ENCODE data around the gene IMPA2.
"Not testable (repeated sequence)": the region's sequence is repeated elsewhere in the genome, so short reads cannot be mapped to it uniquely, and the experiment has no call there.

The IMPA2 gene

GRCh38 chr18:11963991-11964484 is 17.3 kb upstream of the IMPA2 start:
- no peak for DNase-seq (ENCODE audit: low read depth)

DNA sequence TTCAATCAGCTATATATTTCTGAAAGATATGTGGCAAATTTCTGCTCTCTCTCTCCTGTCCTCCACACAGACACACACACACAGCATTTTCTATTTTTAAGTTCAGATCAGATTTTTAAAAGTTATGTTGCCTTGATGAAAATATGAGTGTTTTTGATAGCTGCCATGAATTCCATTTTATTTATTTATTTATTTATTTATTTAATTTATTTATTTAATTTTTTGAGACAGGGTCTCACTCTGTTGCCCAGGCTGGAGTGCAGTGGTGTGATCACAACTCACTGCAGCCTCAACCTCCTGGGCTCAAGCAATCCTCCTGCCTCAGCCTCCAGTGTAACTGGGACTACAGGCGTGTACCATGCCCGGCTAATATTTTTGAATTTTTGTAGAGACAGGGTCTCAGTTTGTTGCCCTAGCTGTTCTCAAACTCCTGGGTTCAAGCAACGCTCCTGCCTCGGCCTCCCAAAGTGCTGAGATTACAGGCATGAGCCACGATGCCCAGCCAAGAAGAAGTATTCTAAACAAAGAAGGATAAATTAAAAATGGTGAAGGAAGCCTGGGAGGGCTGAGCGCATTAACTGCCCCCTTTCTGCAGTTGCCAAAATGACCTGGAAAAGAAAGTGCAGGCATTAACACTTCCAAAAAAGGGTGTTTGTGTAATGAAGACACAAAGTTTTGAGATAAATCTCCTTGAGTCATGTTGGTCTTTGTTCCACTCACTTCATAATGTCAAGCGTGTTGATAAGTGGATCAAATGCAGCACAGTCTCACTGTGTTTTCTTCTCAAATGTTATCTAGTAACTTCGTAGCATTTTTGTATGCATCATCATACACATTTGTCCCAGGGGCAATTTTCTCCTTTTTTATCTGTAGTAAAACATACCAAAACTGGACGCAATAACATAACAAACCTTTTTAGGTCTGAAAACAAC is 11.1 kb upstream of the IMPA2 start:
- no peak for DNase-seq (ENCODE audit: low read depth)

GRCh38 chr18:11970836-11971226 is 10.5 kb upstream of the IMPA2 start:
- DNase-seq (ENCODE audit: low read depth): not testable (repeated sequence)

GRCh38 chr18:11972371-11973174 is 8.7 kb upstream of the IMPA2 start:
- no peak for DNase-seq (ENCODE audit: low read depth)

DNA sequence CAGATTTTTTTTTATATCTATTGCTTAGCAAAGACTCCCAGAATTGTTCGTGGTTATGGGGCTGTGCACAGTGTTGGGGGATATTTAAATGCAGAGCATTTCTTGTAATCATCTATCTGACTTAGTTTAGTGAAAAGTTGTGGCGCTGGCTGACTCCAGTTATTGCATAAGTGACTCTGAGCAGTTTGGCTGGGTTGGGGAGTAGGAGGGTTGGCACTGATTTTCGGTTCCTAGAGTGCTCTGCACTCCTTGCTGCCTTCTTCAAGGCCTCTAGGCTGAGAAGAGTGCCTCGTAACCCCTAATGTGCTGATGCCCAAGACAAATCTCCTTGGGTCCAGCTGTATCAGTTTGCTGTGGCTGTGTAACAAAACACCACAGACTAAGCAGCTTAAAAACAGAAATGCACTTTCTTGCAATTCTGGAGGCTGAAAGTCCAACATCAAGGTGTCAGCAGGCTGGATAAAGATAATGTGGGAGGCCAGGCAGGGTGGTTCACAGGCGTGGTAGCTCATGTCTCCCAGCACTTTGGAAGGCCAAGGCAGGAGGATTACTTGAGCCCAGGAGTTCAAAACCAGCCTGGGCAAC is 6.5 kb upstream of the IMPA2 start:
- DNase-seq (ENCODE audit: low read depth): no peak

GRCh38 chr18:11975723-11976122 is 5.6 kb upstream of the IMPA2 start:
- DNase-seq (ENCODE audit: low read depth): no peak

- no peak for DNase-seq (ENCODE audit: low read depth)
Observed at GRCh38 chr18:11976315-11977152, 4.8 kb upstream of the IMPA2 start.

DNA sequence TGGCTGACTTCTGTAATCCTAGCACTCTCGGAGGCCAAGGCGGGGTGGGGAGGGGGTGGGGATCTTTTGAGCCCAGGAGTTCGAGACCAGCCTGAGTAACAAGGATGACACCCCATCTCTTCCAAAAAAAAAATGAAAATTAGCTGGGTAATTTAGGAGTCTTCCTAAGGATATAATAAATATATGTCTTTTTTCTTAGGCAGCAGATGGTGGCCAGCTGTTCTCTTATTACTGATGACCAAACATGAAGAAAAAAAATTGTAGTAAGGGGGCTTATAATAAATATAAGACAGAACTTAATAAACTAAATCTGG is 4.2 kb upstream of the IMPA2 start:
- no peak for DNase-seq (ENCODE audit: low read depth)

DNA sequence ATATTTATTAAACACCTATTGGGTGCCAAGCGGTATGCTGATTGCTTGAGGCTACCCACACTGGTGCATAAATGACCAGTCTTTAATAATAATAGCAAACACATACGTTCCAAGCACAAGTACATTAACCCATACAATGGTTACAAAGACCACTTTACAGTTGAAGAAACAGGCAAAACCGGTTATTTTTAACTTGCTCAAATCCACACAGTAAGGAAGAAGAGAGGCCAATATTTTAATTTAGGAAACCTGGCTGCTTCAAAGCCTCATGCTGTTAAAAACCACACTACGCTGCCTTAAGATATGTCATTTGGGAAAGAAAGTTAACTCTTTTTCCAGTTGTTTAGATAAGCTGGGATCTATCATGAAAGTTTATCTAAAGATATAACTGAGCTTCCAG is 2.4 kb upstream of the IMPA2 start:
- no peak for DNase-seq (ENCODE audit: low read depth)

GRCh38 chr18:11980163-11980493 is 1.2 kb upstream of the IMPA2 start:
- DNase-seq (ENCODE audit: low read depth): no peak

GRCh38 chr18:11980494-11981191 is 664 bp upstream of the IMPA2 start:
- DNase-seq (ENCODE audit: low read depth): peak; percentile 94

GRCh38 chr18:11981543-11982366 is 448 bp downstream of the IMPA2 start:
- no peak for DNase-seq (ENCODE audit: low read depth)

DNA sequence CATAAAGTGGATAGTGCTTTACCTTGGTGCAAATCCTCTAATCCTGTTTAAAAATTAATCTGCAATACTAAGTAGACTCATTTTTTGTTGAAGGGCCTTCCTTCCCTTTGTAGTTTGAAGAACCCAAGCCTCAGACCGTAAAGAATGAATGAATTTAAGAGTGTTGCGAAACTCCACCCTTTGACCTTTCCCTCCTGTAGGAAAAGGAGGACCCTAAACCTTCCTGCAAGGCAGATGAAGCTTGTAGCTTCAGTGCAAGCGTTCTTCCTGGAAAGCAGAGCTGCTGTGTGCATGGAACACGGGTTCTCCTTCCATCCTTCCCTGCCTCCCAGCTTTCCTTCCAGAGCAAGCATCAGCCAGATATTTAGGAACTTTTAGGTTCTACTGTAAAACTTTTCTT is 1.7 kb downstream of the IMPA2 start:
- DNase-seq (ENCODE audit: low read depth): no peak

GRCh38 chr18:11983592-11983991 is 2.3 kb downstream of the IMPA2 start:
- DNase-seq (ENCODE audit: low read depth): no peak

DNA sequence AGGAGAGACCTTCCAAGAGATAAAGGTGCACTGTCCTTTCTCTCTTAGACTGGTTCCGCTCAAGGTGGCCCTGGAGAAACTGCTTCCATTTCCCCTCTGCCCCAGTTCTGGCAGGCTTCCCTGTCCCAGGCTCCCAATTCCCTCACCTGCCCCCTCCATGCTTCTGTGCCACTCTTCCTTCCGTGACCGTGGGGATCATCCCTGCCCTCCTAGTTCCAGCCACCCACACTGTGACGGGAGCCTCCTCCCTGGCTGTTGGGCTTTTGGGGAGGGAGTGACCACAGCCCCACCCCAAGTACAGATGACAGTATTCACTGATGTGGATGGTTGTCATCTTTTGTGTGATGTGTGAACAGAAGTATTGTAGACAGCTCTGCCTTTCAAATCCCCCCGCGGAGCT is 2.8 kb downstream of the IMPA2 start:
- DNase-seq (ENCODE audit: low read depth): no peak

DNA sequence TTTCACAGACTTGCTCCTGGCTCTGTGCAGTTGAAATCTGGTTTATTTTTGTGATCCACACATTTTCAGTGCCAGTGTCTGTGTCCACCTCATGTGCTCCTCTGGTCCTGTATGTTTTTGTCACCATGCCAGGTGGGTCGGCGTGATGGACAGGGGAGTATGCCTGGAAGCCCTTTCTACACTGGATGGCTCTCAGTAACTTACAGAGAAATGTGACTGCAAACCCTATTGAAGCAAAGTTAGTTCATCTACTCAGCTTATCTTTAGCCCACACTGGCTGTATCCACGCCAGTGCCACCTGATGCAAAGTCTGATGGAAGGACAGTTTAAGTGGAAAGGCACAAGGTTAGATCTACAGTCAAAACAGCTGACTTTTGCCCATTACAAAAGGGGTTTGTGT is 4.3 kb downstream of the IMPA2 start:
- no peak for DNase-seq (ENCODE audit: low read depth)

DNA sequence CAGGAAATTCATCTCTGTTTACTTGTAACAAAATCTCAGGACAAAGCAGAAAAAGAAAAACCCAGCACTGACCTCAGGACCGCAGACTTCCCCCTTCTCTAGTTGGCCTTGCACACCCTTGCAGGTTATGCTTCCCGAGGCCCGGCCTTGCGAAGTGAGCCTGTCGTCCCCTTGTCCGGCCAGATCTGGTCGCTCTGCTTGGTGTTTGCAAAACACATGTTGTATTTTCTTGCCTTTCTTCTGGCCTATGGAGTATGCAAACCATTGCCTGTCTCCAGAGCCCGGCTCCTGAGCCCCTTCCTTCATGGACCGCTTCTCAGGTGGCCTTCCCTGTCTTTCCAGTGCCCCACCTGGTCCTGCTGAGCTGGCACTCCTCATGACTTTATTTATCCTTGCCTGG is 4.8 kb downstream of the IMPA2 start:
- DNase-seq (ENCODE audit: low read depth): no peak

GRCh38 chr18:11987527-11987926 is 6.2 kb downstream of the IMPA2 start:
- DNase-seq (ENCODE audit: low read depth): no peak

DNA sequence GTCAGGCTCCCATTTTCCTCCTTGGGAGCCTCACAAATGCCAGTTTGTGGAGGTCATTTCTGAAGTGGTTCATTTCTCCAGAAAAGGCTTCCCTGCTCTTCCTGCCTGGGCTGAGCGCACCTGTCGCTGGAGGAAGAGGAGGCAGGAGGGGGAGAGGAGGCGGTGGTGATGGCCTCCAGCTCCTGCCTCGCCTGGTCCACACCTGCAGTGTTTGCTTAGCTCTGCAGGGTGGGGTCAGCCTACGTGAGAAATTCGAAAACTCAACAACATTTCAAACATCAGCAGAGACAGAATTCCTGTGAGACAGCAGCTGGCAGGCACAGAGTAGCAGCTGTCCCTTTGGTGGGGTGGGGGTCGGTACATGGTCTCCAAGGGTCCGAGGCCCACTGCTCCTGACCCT is 7.9 kb downstream of the IMPA2 start:
- DNase-seq (ENCODE audit: low read depth): no peak

DNA sequence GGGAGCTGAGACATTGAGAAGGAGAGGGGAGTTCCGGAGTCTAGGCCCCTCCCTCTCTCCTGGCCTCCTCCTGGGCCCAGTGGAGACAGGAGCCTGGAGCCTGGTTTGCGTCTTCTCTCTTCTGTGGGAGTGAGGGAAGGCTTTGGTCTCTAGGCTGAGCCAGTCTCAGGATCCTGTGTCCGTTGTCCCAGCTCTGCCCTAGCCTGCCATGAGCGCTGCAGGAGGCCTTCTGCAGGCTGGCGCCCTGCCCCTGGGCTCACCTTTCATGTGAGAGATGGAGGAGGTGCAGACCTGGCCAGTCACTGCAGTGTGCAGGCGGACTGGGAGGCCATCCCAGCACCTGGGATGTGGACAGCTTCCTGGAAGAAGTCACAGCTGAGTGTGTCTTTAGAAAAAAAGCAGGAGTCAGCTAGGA is 8.7 kb downstream of the IMPA2 start:
- no peak for DNase-seq (ENCODE audit: low read depth)

DNA sequence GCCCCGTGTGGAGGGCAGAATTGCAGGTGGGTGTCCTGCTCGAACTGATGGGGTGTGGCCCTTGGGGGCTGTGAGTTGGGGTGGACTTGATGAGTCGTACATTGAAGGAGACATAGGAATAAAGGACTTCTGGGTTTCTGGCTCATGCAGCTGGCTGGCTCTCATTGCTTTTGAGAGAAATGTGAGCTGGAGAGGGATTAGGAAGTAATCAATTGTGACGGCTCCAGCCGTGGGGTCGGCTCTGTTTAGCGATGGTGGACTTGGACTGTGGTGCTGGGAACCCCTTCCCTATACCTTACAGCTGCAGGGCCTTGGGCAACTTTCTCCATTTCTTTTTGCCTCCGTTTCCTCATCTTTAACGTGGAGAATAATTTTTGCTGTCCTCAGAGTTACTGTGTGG is 9.2 kb downstream of the IMPA2 start:
- DNase-seq (ENCODE audit: low read depth): no peak
